Lung microvascular endothelial cell (primary cell): Measurements from ENCODE around the gene BAHD1. TPM values are rescaled to one million over a fixed set of nuclear protein-coding genes. Genes with fewer than 3 reads are reported as not detected.

ENCODE experiments used
- DNase-seq, 2 donors: peaks; one replicate each; pipeline versions ENCODE4 v3.0.0 to v3.0.0-alpha.2; 2010; ENCODE audit warnings: low read depth in 2 of 2
- total RNA-seq: library from RNA; depleted of rRNA; stranded (reverse); fragments of >200 nt; gene quantifications from 2 replicates; pipeline ENCODE4 v1.2.1, GENCODE V29; 2014

The BAHD1 gene
- total RNA-seq, 1 donor from 2014 or later = 6.5 TPM

GRCh38 chr15:40424483-40425115 is 16.2 kb upstream of the BAHD1 start:
- no peak for DNase-seq

DNA sequence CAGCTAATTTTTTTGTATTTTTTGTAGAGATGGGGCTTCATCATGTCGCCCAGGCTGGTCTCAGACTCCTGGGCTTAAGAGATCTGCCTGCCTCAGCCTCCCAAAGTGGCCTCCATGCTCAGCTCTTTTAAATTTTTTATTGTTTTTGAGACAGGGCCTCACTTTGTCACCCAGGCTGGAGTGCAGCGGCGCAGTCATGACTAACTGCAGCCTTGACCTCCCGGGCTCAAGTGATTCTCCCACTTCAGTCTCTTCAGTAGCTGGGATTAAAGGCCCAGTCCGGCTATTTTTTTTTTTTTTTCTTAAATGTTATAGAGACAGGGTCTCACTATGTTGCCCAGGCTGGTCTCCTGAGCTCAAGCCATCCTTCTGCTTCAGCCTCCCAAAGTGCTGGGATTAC is 15.1 kb upstream of the BAHD1 start:
- no peak for DNase-seq

DNA sequence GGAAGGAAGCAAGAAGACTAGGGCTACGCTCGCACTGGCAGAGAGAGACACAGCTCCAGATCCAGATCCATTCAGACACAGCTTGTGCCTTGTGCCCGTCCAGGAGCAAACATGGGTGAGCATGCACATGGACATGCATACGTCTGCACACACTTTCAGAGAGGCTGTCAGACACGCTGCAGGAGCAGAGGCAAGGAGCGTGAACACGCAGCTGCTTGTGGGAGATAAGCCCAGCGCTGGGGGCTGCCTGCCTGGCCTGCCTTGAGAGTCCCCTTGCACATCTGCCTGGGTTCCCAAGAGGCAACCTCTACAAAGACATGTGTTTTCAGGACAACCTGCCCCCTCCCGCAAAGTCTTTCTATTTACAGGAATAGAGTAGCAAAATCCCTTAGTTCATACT is 13.6 kb upstream of the BAHD1 start:
- no peak for DNase-seq

- DNase-seq = no peak
Observed at GRCh38 chr15:40428185-40428584, 12.6 kb upstream of the BAHD1 start.

- no peak for DNase-seq
Observed at GRCh38 chr15:40429068-40429710, 11.6 kb upstream of the BAHD1 start.

- DNase-seq = no peak
Observed at GRCh38 chr15:40430271-40430805, 10.4 kb upstream of the BAHD1 start.

DNA sequence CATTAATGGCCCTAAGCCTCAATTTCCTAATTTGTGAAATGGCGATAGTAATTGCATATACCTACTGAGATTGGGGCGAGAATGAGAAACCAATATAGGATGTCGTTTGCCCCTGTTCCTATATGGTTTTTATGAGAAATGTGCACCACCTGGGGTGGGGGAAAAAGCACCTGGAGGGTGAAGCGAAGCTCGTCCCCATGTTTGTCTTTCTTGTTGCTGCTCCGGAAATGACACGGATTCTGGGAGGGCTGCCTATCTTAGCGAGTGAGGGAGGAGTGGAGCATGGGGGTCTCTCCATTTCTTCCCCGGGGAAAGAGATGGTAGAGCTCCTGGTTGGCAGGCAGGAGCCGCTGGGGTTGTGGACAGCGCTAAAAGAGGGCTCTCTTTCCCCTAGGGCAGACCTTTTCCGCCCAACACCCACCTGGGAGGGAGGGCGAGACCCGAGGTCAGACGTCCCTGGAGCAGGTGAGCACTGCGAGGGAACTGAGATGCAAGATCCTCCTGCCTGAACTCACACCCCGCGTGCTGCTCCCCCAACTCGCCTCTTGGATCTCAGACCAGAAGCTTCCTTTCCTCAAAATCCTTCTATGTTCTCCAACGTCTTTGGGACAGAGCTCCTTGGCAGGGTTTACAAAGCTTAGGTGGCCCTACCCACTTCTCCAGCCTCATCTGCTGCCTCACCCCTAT is 5.6 kb upstream of the BAHD1 start:
- DNase-seq = no peak

- DNase-seq = no peak
Observed at GRCh38 chr15:40435710-40436089, 5.1 kb upstream of the BAHD1 start.

GRCh38 chr15:40436116-40436891 is 4.4 kb upstream of the BAHD1 start:
- no peak for DNase-seq

DNA sequence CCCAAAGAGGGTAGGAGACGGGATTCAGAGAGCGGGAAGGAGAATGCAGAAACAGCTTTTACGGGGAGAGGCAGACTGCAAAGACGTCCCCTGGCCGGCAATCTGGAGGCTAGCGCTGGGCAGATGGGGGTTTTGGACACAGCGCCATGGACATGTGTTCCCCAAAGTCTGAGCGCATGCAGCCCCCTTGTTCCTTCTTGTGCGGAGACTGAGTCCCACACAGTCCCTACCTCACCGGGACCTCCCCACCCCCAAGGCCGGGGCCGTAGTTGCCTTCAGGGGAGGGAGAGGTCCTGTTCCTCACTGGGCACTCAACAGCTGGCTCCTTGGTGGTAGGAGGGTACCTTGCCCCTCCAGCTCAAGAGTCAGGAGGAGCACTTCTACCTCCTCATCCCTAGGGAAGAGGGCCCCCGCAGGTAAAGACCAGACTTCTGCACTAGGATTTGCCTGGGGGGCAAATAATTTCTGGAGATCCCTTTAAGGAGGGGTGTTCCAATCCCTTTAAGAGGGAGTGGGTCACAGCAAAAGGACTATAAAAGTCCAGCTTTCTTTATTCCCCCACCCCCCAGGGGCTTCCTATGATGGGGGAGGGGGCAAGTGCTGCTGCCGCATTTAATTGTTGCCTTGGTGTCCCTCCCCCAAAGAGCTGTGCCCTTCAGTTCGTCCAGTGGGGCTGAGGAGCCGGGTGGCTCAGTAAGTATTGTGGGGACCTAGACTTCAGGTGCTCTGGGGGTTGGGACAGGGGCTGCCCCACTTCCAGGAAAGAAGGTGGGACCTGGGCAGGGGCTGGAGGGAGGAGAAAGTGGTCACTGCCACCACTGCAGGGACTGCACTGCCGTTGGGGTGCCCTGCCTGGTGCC is 3.6 kb upstream of the BAHD1 start:
- no peak for DNase-seq

DNA sequence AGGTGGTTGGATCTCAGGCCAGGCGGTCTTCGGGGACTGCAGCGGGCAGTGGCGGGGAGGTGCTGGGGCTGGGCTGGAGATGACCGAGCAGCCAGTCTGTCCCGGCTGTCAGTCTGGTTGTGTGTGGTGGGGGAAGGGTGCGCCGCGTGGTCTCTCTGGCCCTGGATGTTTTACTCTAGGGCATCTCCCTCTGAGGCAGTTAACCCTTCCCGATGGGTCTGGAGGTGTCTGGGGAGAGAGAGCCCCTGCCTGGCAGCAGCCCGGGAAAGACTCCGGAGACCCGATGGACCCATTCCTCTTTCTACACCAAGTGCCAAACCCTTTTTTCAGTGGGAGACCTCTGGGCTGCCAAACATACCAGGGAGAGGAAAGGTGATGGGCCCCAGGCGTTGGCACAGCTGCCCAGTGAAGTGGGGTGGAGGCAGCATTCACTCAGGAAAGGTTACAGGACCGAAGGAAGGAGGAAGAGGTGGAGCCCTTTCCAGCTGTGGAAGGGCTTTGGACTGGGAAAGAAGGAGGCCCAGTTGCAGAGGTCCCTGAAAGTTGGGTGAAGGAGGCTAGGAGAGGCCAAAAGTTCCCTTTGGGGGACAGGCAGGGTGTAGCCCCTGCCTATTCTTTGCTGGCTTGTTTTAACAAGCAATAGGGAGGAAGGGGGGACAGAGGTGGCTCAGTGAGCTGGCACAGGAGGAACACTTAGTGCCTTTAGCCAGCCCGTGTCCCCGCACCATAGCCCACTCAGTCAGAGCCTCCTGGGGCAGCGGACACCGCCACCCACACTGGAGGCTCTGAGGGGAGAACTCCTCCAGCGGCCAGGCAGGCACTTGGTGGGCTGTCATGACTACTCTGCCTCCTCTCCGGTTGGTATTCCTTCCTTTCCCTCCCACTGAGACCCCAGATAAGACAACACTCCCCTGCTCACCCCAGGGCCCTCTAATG is 2.7 kb upstream of the BAHD1 start:
- DNase-seq = no peak

- no peak for DNase-seq
Observed at GRCh38 chr15:40438712-40439111, 2.0 kb upstream of the BAHD1 start.

- no peak for DNase-seq
Observed at GRCh38 chr15:40439461-40439959, 1.2 kb upstream of the BAHD1 start.

- peak; percentile 16 to 20 for DNase-seq
Observed at GRCh38 chr15:40439960-40440742, 602 bp upstream of the BAHD1 start.

DNA sequence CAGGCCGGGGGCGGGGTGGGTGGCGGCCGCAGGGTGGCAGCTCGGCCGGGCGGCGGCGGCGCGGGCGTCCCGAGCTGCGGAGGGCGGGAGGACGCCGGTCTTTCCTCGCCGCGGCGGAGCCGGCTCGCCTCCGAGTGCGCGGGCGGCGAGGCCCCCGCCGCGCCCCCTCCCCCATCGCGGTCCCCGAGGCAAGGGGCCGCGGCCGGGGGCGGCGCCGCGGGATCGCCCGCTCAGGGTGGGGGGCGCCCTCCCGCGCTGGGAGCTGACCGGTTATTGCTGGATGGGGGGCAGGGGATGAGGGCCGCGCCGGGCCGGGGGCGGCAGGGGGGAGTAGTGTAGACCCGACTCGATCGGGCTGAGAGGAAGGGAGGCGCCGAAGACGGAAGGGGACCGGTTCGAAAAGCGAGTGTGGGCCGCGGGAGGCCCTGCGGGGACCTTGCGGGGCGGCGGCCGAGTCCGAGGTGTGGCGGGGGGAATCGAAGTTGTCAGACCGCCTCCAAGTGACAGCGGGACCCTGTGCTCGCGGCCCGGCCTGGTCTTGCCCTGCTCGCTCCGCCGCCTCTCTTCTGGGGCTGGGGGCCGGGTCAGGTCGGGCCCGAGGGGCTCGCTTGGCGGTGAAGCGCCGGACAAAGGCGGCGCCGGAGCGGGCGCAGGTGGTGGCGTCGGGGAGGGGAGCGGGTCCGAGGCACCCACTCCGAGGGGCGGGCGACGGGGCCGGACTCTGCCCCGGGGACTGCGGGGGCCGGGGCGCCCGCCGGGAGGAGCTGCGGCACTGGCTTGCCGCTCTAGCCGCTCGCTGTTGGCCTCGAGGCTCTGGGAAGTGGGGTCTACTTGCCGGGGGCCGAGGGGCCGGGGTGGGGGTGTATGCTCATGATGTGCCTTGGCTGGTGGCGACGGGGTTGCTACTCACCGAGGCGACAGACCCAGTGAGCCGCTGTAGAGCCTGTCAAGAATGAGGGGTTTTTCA is 1.1 kb downstream of the BAHD1 start:
- DNase-seq = peak; percentile 20 to 26

GRCh38 chr15:40443255-40443654 is 2.5 kb downstream of the BAHD1 start:
- no peak for DNase-seq

DNA sequence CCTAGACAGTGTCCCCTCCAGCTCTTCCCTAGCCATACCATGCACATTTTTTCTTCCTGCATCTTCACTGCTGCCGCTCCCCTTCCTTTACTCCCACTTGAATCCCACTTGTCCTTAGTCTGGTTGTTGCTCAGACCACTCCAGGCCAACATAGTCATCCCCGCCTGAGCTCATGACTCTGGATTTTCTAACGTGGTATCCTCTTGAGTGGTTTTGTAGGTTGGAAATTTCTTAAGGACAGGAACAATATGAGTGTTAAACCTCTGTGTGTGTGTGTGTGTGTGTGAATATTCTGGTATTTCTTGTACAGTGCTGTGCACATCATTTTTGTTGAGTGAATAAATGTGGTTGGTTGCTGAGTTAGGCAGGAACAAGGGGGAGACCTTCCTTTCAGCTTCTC is 3.1 kb downstream of the BAHD1 start:
- DNase-seq = no peak

DNA sequence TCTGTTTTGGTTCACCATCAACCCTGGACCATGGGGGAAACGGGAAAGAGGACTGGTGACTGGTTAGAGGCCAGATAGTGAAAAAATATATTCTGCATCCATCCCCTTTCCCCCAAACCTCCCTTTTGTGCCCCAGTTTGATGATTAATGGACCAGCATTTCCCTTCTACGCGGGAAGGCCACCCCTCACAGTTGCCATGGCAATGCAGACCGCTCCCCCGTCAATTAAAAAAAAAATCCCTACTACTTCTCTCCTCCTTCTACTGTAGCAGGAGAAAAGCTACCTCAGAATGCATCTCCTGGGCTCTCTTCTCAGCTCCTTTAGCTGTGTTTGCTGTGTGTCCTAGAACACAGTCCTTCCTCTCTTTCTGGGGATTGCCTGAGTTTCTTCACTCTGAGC is 4.0 kb downstream of the BAHD1 start:
- no peak for DNase-seq
